Esophagus squamous epithelium (tissue), 4 donors: ENCODE measurements around the gene YKT6.

ENCODE experiments used
- POLR2A ChIP-seq, 4 donors: fragments of 450-650 bp; IDR thresholded peaks; one replicate each; pipeline ENCODE4 v1.6.1; 2017; ENCODE audit warnings: antibody characterized with exemption in 4 of 4, mild to moderate bottlenecking in 4 of 4, moderate library complexity in 3 of 4
- TF ChIP-seq, protein P1 (sequence below), 6 experiments: fragments of 450-650 bp in 4 of 6; fragments of 200-600 bp in 2 of 6; sonication (generic) in 2 of 6; IDR thresholded peaks; one replicate each; pipeline ENCODE4 v1.5.1; 2016 to 2019; ENCODE audit warnings: antibody characterized with exemption in 6 of 6, mild to moderate bottlenecking in 4 of 6, moderate library complexity in 4 of 6

DNA sequence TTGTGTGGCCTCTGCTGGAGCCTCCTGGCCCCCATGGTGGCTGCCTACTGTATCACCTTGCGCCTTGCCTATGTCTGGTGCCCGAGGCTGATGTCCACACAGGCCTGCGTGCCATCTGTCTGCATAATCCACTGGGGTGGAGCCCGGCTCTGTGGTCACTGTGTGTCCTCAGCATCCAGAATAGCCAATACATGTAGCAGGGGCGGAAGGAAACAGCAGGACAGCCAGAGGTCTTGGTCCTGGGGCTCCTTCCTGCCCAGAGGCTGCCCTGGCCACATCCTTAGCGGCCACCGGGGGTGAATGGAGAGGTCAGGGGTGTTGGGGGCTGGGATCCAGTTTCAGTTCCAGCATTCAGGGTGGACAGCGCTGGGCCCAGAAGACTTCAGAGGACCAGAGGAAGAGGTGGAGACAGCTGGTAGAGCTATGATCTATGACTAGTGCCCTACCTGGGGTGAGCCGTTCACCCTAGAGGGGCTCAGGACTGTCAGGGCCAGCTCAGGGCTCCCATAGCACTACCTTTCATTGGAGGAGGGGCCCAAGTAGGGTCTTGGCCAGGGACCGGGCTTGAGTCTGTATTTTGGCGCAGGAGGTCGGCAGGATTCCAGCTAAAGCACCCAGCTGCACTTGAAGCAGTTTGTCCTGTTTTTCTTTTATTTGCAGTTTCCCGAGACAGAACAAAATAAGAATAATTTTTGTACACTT lies 15.9 kb downstream of the YKT6 start:
- TF ChIP-seq, protein P1, sequence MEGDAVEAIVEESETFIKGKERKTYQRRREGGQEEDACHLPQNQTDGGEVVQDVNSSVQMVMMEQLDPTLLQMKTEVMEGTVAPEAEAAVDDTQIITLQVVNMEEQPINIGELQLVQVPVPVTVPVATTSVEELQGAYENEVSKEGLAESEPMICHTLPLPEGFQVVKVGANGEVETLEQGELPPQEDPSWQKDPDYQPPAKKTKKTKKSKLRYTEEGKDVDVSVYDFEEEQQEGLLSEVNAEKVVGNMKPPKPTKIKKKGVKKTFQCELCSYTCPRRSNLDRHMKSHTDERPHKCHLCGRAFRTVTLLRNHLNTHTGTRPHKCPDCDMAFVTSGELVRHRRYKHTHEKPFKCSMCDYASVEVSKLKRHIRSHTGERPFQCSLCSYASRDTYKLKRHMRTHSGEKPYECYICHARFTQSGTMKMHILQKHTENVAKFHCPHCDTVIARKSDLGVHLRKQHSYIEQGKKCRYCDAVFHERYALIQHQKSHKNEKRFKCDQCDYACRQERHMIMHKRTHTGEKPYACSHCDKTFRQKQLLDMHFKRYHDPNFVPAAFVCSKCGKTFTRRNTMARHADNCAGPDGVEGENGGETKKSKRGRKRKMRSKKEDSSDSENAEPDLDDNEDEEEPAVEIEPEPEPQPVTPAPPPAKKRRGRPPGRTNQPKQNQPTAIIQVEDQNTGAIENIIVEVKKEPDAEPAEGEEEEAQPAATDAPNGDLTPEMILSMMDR (IDR thresholded peaks at IDR 0.05), result no peak
- no peak for TF ChIP-seq POLR2A (IDR thresholded peaks at IDR 0.05)
